IPS DF 4.7 (cell line): Measurements from ENCODE around the gene PTGDR2.
"Not testable (repeated sequence)": the region's sequence is repeated elsewhere in the genome, so short reads cannot be mapped to it uniquely, and the experiment has no call there.

Experiments used
- DNase-seq: peaks from one replicate; pipeline ENCODE4 v3.0.0-alpha.2; 2013; ENCODE audit warnings: low spot score; ENCODE audit errors: extremely low read depth

The PTGDR2 gene

DNA sequence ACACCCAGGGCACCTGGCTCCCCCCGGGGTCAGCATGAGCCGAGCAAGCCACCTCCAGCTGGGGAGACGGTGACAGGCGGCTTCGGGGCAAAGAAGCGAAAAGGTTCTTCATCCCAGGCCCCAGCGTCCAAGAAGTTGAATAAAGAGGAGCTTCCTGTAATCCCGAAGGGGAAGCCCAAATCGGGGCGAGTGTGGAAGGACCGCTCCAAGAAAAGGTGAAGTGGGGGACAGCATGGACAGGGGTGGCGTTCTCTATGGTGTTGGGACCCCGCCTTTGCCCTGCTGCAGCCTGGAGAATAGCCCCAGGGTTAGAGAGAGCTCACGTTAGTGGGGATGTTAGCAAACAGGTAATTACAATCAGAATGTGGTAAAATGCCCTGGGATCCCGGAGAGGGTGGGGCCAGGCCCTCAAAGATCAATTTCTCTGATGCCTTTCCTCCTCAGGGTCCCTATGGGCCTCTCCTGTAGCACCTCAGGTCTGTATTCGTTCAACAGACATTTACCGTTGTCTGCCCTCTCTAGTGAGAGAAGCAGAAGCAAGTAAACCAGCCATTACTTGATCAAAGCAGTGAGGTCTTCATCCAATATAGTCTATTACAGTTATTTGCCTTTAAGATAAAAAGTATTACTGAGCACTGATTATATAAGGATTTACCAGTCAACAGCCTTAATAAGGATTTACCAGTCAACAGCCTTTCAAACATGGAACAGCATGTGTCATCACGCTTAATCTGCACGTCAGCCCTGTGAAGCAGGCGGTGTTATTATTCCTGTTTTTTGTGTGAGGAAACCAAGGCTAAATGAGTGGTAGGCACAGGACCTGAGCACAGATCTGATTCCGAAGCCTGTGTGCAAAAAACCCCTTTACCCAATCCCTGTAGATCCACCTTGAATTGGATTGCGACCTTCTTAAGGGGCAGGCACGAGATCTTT, 12.8 kb downstream of the PTGDR2 start:
- no peak for DNase-seq

GRCh38 chr11:60841797-60842667, 13.7 kb downstream of the PTGDR2 start, which contains the start of gene CCDC86:
Gene CCDC86 (plus strand): TSS chr11:60842113. CDS start chr11:60842125, 12 bp downstream.
- peak; percentile 58 for DNase-seq

GRCh38 chr11:60840470-60841430, 15.0 kb downstream of the PTGDR2 start:
- no peak for DNase-seq

- DNase-seq, result no peak
Measured at GRCh38 chr11:60838132-60838531, 17.6 kb downstream of the PTGDR2 start.

DNA sequence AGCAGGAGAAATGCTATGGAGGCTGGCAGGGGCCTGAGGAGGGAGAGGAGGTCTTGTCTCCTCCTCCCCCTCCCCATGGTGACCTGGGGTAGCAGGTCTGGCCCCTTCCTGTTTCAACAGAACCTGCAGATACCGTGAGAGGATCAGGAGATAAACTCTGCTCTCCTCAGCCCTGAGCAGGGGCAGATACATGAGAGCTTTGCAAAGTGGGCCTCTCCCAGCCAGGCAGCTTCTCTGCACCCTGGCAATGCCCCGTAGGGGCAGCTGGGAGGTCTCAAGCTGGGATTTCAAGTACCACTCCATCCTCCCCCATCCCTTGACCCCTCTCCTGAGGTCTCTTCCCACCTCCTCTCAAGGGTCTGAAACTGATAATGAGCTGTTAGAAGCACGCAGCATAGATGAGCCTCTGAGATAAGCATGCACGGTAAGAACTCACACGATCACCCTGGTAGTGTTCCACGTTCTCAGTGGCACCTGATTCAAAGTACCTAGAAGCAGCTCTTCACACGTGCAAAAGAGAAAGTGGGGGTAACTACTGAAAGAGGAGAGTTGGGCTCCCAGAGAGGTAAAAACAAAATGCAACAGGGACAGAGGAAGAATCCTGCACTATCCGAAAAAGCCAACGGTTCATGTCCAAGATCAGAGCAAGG, 18.8 kb downstream of the PTGDR2 start:
- no peak for DNase-seq

DNA sequence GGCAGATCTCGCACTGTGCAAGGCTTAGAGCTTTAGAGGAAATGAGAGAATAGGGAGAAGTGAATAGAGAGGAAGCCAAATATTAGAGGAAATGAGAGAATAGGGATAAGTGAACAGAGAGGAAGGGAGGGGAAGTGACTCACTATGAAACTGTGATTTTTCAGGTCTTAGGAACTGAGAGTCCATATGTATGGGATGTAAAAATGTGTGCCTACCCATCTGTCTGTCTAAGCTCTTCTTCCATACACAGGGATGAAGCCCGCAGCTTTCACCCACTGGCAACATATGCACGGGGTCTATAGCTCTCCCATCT, 20.3 kb downstream of the PTGDR2 start:
- DNase-seq, result no peak

DNA sequence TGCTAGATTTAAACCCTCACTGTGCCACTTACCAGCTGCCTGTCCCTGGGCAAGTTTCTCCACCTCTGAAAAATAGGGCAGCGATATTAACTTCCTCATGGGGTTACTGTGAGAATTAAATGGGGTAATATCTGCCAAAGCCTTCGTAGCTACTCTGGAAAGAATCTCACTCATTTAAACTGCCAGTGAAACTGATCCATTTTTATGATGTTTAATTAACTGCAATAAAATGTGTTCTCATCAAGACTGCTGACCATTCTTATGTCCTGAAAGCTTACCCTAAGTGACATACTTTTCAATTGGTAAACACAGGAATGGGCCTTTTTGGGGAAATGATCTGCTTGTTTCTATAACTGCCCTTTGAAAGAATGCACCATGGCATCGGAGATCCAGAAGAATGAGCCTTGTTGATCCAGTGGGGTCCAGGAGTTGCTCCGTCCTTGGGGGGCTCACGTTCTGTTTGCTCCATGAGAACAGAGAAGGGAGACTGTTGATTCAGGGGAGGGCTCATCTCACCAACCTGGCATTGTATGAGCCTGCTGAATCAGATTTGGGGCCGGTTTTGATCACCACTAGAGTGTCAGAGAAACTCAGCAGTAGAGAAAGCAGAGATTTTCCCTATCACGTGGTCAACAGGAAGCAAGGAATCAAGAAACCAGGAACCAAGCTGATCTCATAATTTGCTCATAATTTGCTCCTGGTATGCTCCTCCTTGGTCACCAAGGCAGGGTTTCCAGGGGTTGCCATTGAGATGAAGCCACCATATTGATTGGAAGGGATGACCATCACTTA, 20.8 kb downstream of the PTGDR2 start:
- DNase-seq, result no peak

DNA sequence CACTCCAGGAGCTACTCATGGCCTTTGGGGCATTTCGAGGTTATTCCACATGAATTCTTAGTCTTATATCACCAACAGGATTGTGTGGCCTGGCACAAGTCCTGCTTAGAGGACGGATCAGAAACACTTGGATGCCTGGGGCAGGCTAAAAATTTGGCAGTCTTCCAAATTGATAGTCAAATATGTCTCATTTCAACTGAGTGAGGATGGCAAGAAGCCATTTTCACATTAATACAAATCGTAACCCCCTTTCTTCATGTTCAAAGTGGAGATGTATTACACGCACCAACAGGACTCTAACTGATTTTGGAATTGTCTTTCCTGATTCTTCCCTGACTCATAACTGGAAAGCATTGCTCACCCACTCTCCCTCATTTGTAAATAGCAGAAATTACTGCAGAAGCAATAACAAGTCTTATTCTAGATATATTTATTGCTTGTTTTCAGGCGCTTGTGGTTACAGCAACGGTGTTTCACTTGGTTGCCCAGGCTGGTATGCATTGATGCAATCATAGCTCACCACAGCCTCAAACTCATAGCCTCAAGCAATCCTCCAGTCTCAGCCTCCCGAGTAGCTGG, 24.2 kb downstream of the PTGDR2 start:
- DNase-seq, result no peak

- DNase-seq, result no peak
Measured at GRCh38 chr11:60831143-60831500, 24.6 kb downstream of the PTGDR2 start.

DNA sequence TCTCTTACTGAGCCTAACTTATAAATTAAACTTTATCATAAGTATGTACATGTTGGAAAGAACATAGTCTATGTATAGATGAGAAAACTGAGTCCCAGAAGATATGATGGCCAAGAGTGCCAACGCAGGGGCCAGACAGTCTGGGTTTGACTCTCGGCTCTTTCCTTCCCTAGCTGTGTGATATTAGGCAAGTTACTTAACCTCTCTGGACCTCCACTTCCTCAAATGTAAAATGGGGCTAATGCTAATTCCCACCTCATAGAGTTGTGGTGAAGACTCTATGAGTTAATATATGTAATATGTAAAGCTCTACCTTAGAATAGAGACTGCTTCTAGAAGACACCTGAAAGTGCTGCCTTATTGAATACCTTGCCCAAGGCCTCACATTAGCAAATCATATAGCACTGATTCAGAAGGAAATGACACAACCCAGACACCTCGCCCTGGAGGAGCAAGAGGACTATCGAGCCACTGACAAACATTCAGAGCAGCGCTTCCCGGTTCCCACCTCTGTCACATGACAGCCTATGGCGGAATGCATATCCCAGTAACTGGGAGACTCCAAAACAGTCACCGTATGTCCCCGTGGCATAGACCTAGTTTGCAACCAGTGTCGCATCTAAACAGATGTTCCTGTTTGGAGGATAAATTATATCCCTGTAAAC, 25.1 kb downstream of the PTGDR2 start:
- DNase-seq, result no peak

GRCh38 chr11:60825790-60826189, 30.0 kb downstream of the PTGDR2 start:
- no peak for DNase-seq

GRCh38 chr11:60825118-60825517, 30.6 kb downstream of the PTGDR2 start:
- no peak for DNase-seq

- DNase-seq, result not testable (repeated sequence)
Measured at GRCh38 chr11:60823745-60824306, 31.9 kb downstream of the PTGDR2 start.

- no peak for DNase-seq
Measured at GRCh38 chr11:60821827-60822599, 33.7 kb downstream of the PTGDR2 start.

- DNase-seq, result no peak
Measured at GRCh38 chr11:60818057-60818456, 37.7 kb downstream of the PTGDR2 start.

- DNase-seq, result no peak
Measured at GRCh38 chr11:60816590-60817157, 39.1 kb downstream of the PTGDR2 start.

DNA sequence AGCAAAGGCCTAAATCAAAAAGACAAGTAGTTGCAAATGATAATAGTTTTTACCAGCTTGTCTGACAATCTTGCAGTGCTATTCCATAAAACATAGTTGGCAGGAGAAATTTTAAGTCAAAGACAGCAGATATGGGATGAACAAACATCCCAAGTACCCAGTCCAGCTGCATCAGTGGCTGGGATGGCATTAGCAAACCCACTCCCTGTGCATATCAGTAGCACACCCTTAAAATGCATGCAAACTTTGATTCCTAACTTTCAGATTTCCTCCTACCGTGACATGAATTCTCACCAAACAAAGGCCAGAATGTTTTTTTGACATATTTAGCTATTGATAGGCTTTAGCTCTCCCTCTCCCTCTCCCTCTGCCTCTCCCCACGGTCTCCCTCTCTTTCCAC, 41.6 kb downstream of the PTGDR2 start:
- no peak for DNase-seq

- DNase-seq, result no peak
Measured at GRCh38 chr11:60813324-60813723, 42.4 kb downstream of the PTGDR2 start.
